GM19238 (cell line): ENCODE data around the gene U2SURP.
"Not testable (repeated sequence)": the region's sequence is repeated elsewhere in the genome, so short reads cannot be mapped to it uniquely, and the experiment has no call there.

Source experiments
- DNase-seq: peaks from one replicate; pipeline ENCODE4 v3.0.0; 2011; ENCODE audit warnings: low spot score; ENCODE audit not compliant: insufficient read length

The U2SURP gene

DNA sequence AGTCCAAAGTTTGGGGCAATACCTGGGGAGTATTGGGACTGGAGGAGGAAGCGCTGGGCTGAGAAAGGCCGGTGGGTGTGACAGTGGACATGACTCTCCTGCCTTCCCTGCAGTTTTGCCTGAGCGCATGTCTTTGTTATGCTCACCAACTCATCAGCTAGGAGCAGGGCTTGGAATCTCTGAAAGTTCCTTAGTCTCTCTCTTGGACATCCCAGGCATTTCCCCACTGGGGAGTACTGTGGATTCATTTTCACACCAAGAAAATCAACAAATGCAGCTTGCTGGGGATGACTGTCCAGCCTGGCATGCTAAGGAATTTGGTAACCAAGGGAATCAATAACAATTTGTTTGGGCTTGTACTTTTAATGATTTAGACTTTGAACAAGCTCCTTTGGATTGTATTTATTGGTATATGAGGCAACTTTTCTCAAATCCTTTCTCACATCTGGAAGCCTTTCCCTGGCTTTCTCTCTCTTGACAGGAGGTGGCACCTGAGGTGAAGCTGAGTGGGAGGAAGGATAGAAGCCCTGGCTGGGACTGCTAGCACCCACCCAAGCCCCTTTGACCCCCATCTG, 69.7 kb downstream of the U2SURP start:
- DNase-seq, result no peak

- no peak for DNase-seq
Observed at GRCh38 chr3:143071776-143072175, 70.4 kb downstream of the U2SURP start.

GRCh38 chr3:143072298-143073020, 71.1 kb downstream of the U2SURP start:
- DNase-seq, result not testable (repeated sequence)

DNA sequence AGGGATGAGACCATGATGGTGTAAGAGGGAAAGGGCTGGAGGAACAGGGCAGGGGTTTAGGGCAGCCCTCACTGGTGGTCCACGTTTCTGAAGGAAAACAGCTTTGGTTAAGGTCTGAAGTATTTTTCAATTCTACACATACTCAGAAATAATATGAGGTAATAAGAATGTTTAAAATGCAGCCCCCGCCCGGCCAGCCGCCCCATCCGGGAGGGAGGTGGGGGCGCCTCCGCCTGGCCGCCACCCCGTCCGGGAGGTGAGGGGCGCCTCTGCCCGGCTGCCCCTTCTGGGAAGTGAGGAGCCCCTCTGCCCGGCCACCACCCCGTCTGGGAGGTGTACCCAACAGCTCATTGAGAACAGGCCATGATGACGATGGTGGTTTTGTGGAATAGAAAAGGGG, 72.2 kb downstream of the U2SURP start:
- not testable (repeated sequence) for DNase-seq

DNA sequence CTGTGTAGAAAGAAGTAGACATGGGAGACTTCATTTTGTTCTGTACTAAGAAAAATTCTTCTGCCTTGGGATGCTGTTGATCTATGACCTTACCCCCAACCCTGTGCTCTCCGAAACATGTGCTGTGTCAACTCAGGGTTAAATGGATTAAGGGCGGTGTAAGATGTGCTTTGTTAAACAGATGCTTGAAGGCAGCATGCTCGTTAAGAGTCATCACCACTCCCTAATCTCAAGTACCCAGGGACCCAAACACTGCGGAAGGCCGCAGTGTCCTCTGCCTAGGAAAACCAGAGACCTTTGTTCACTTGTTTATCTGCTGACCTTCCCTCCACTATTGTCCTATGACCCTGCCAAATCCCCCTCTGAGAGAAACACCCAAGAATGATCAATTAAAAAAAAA, 72.6 kb downstream of the U2SURP start:
- DNase-seq, result not testable (repeated sequence)

- DNase-seq, result no peak
Observed at GRCh38 chr3:143078883-143079282, 77.5 kb downstream of the U2SURP start.

GRCh38 chr3:143080196-143080595, 78.8 kb downstream of the U2SURP start:
- no peak for DNase-seq

DNA sequence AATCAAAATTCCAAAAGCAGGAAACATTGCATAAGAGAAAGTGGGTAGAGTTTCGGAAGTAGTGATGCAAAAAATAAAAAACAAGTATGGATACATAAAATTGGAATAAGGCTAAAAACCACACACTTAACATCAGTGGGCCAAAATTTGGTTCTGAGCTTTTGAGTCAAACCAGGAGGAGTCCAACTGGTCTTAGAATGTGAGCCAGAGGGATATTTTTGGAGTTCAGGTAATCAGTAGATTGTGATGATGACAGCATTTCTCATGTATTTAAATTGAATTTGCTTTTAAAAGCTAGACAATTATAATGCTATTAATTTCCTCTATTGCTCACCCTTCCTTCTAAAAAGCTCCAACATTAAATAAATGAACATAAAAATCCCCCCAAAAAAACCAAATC, 80.0 kb downstream of the U2SURP start:
- no peak for DNase-seq

DNA sequence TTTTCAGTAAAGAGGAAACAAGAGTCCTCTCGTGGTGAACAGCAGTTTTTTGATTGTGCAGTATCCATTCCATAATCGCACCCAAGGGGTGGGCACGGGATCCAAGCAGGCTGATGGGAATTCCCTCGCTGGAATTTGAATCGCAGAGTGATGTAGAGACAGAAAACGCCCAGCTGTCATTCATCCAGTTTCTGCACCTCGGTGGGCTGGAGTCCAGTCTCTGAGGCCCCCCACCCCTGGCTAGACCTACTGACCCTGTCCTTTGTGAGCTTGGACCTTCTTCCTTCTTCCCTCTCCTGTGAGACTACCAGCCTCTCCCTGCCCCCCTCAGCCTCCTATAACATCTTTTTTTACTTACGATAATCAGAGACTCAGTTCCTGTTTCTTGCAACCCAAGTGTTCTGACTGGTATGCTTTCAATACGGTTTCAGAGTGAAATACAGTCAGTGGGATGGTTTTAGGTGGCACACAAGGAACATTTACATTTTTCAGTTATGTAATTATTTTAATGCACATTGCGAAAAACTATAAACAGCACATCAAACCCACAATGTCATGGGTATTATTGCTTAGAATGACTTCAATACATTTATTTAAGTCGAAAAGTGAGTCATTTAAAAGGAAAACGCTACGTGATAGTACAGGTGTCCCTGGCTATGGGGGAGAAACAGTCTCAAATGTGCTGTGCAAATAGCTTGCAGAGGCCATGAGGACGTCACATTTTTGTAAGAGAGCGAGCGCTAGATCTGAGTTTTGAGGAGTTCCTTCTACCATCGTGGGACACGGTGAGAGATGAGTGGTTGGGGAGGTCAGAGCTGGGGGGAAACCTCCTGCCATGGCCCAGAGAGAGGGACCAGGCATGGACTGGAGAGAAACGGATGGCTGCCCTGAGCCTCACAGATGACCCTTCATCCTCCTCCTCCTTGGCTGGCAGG, 80.7 kb downstream of the U2SURP start:
- DNase-seq, result peak; percentile 46

GRCh38 chr3:143083781-143084180, 82.4 kb downstream of the U2SURP start:
- DNase-seq, result no peak

DNA sequence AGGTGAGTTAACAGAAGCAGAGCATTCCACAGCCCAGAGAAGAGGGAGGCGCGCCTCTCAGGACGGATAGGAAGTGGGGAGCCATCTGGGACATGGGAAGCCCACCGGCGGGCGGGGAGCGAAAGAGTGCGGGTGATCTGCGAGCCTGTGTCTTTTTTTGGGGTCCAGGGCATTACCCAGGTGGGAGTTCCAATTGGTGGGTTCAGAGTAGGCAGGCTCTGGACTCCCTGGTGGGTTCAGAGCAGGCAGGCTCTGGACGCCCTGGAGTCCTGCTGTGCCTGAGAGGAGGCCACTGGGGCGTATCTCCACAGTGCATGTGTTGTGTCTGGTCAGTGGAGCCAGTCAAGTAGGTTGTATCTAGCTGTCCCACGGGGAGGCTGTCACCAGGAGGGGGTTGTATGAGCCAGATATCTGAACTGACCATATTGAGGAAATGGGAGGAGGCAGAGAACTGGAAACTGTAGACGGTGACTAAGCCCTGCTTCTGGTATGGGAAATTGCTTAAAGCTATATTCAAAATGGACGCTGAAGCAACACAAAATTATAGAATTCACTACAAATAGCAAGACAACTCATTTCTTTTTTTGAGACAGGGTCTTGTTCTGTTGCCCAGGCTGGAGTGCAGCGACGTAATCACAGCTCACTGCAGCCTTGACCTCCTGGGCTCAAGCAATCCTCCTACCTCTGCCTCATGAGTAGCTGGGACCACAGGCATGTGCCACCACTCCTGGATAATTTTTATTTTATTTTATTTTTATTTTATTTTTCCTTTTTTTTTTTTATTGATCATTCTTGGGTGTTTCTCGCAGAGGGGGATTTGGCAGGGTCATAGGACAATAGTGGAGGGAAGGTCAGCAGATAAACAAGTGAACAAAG, 83.7 kb downstream of the U2SURP start:
- DNase-seq, result peak; percentile 48

DNA sequence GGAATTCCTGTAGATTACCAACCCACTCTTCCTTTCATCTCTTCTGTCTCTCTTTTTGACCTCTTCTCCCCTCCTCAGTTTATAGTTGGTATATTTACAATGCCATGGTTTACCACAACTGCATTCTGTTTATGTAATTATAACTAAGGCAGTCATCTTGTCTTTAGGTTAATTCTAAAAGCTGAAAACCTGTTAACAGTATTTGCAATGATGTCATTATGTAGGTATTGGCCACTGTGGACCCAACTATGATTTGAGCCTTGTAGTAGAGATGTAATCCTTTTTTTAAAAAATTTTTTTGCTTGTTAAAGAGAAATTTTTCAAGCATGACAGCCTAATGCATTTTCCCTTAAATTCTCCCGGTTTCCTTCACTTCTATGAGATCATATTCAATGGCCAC, 87.5 kb downstream of the U2SURP start:
- DNase-seq, result no peak

DNA sequence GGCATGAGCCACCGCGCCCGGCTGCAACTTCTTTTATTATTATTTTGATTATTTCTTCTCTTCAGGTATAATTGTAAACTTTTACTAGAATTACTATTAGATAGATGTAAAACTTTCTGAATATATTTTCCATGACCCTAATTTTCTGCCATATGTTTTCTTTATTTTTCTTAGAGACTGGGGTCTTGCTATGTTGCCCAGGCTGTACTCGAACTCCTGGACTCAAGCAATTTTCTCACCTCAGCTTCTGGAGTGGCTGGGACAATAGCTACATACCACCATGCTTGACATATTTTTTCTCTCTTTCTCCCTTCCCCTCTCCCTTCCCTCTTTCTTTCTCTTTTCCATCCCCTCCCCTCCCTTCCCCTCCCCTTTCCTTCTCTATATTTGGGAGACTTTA, 88.6 kb downstream of the U2SURP start:
- DNase-seq, result no peak

GRCh38 chr3:143090486-143090885, 89.1 kb downstream of the U2SURP start:
- no peak for DNase-seq

DNA sequence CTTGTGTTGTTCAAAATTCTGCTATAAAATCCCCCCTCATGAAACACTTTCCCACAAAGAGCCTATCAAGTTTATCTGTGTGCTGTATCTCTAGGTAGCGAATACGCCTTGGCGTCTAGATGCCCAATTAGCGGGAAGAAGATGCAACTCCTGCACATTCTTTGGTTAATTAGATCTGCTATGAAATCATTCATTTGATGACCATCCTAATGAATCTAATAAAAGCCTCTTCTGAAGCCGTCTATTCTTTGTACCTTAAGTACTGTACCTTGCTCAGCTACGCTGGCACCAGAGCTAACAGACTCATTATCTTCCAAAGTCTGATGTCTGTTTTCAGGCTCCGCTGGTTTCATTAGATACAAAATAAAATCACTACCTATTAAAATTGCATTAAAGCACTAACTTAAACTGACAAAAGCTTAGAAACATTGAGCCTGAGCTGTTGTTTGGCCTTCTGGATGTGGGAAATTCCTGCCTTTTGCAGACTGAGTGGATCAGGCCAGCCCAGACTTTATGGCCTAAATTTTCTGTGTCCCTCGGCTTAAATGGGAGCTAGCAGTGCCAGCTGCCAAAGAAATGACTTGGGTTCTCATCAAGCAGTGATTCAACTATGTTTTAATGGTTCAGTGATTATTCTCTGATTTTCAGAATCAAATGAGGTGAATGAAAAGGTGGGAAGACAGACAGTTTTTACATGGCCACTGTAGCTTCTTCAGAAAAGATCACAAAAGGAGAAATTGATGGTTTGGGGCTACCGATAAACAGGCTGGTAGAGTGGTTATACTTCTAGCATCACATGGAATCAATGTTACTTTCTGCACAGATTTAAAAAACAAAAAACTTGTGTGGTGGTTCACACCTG, 89.8 kb downstream of the U2SURP start:
- DNase-seq, result no peak

DNA sequence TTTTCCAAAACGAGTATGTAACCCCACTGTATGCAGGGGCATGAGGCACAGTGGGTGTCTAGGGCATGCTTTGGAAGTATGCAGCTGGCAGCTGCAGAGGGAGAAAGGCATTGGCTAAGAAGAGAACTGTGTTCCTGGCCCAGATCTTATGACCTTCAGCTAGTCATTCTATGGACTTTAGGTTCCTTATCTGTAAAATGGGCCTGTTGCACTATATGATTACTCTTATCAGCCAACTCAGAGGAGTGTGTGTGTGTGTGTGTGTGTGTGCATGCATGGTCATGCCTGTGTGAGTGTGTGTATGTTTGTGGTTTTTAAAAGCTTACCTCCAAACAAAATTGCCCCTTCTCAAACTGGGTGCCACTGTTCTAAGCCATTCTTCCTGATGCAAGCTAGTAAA, 90.8 kb downstream of the U2SURP start:
- no peak for DNase-seq

GRCh38 chr3:143095813-143096212, 94.4 kb downstream of the U2SURP start:
- DNase-seq, result no peak

DNA sequence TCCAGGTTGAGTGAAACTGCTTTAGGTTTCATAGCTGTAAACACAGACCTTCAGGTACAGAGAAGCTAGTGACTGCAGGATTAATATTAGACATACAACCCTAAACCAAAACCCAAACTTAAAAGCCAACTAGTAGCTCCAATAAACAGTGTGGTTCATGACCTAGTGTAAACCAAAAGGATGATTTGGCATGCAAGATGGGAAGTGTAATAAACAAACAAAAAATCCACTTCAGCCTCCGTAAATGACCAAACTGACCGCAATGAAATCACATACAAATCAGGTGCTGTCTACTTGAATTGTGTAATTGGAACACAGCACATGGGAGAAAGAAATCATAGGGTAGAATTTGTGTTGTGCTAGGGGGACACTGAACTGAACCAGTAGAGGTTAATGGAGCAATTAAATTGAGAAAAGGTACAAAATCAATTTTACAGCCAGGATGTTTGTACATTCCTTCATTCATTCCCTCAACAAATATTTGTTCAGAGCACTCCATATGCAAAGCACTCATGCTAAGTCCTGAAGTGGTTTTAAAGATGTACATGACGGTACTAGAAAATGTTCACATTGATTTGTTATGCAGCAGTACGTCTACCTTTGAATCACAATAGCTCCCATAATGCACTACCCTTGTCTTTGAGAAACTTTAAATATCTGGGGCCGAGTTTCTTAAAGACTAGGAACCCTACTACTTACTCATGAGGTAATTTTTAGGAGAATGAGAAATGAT, 96.8 kb downstream of the U2SURP start:
- no peak for DNase-seq

GRCh38 chr3:143099210-143099609, 97.8 kb downstream of the U2SURP start:
- DNase-seq, result no peak

DNA sequence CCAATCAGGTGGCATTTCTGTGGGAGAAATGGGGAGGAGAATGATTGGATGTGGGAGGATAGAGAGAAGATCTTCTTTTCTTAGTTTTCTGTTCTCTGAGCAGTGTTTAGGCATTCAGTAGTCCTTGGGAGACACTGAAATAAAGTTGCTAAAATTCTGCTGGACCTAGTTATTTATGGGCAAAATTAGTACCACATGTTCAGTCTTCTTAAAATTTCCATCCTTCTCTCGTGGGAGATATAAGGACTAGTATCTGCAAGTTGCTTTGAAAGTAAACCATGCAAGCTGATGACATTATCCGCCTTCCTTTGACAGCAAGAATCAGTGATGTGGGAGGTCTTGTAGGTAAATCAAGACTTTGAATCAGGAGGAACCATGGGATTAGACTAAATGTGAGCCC, 98.3 kb downstream of the U2SURP start:
- DNase-seq, result no peak
